NK-92 treated with Interleukin-12 subunit alpha and Interleukin-12 subunit beta, amount 100 ng/mL, for 24 hours (cell line): ENCODE data around the gene NCKAP5.

Experiments used
- DNase-seq: peaks from one replicate; lab custom pipeline; 2025; lab: John Stamatoyannopoulos, UW

Gene NCKAP5

GRCh38 chr2:133568172-133568571 lies at the start of gene NCKAP5:
TSS of gene NCKAP5 (minus strand) at chr2:133568463. CDS start at chr2:133517526, 50,937 bp downstream.
- DNase-seq, result no peak

GRCh38 chr2:133609664-133610063 lies 41.4 kb upstream of the NCKAP5 start:
- DNase-seq, result no peak

GRCh38 chr2:133608291-133608690 lies 40.0 kb upstream of the NCKAP5 start:
- no peak for DNase-seq

GRCh38 chr2:133607679-133608078 lies 39.4 kb upstream of the NCKAP5 start:
- no peak for DNase-seq

GRCh38 chr2:133606616-133607015 lies 38.4 kb upstream of the NCKAP5 start:
- DNase-seq, result no peak

GRCh38 chr2:133605766-133606137 lies 37.5 kb upstream of the NCKAP5 start:
- no peak for DNase-seq

GRCh38 chr2:133605011-133605765 lies 36.9 kb upstream of the NCKAP5 start:
- no peak for DNase-seq

- DNase-seq, result no peak
These were observed 34.8 kb upstream of the NCKAP5 start for GRCh38 chr2:133603109-133603508.

GRCh38 chr2:133602538-133602937 lies 34.3 kb upstream of the NCKAP5 start:
- DNase-seq, result no peak

GRCh38 chr2:133600266-133600928 lies 32.1 kb upstream of the NCKAP5 start:
- DNase-seq, result no peak

- no peak for DNase-seq
These were observed 31.5 kb upstream of the NCKAP5 start for GRCh38 chr2:133599811-133600210.

GRCh38 chr2:133599211-133599803 lies 31.0 kb upstream of the NCKAP5 start:
- no peak for DNase-seq

- no peak for DNase-seq
These were observed 30.5 kb upstream of the NCKAP5 start for GRCh38 chr2:133598769-133599168.

- DNase-seq, result no peak
These were observed 28.6 kb upstream of the NCKAP5 start for GRCh38 chr2:133596701-133597393.

GRCh38 chr2:133591164-133591563 lies 22.9 kb upstream of the NCKAP5 start:
- DNase-seq, result no peak

- DNase-seq, result no peak
These were observed 21.2 kb upstream of the NCKAP5 start for GRCh38 chr2:133589456-133589855.

- DNase-seq, result no peak
These were observed 19.9 kb upstream of the NCKAP5 start for GRCh38 chr2:133588144-133588543.

GRCh38 chr2:133586978-133587377 lies 18.7 kb upstream of the NCKAP5 start:
- DNase-seq, result no peak

GRCh38 chr2:133581010-133581760 lies 12.9 kb upstream of the NCKAP5 start:
- no peak for DNase-seq

GRCh38 chr2:133579274-133579673 lies 11.0 kb upstream of the NCKAP5 start:
- DNase-seq, result no peak

- no peak for DNase-seq
These were observed 8.5 kb upstream of the NCKAP5 start for GRCh38 chr2:133576714-133577113.

- DNase-seq, result no peak
These were observed 6.4 kb upstream of the NCKAP5 start for GRCh38 chr2:133574620-133575019.
